ENCODE measurements around the gene ACTL6B. TPM values are rescaled to one million over a fixed set of nuclear protein-coding genes. Genes with fewer than 3 reads are reported as not detected.
"Not testable (repeated sequence)": the region's sequence is repeated elsewhere in the genome, so short reads cannot be mapped to it uniquely, and the experiment has no call there.

Gene ACTL6B
- polyA plus RNA-seq, 1 experiment, result not detected

- TF ChIP-seq CTCF (IDR thresholded peaks at IDR 0.05; ENCODE audit: insufficient read depth, low read depth, low read length), result no peak
- POLR2A ChIA-PET, result no interaction called here
- CTCF ChIA-PET, result interaction anchor here (1.2 to 1.3 kb wide), 2 partner anchors 53 to 106 kb away, joined by 4 read pairs; no protein-coding TSS in a partner anchor
- no peaks in the 10 kb centered on the region for H3K36me3 ChIP-seq (ENCODE audit: control insufficient read depth, insufficient read depth, low read length)
- H3K27me3 ChIP-seq (ENCODE audit: control insufficient read depth, insufficient read depth, low read length), result peaks cover 6% of the 10 kb centered on the region
- no peak overlapping the region for H3K4me3 ChIP-seq (ENCODE audit: low read depth, low read length)
- DNase-seq (ENCODE audit: low read depth), result no peak
These were observed 13.8 kb upstream of the ACTL6B start for GRCh38 chr7:100670074-100670473.

DNA sequence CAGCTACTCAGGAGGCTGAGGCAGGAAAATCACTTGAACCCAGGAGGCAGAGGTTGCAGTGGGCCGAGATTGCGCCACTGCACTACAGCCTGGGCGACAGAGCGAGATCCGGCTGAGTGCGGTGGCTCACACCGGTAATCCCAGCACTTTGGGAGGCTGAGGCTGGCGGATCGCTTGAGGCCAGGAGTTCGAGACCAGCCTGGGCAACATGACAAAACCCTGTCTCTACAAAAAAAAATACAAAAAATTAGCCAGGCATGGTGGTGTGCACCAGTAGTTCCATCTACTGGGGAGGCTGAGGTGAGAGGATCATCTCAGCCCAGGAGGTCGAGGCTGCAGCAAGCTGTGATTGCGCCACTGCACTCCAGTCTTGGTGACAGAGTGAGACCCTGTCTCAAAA, 12.9 kb upstream of the ACTL6B start:
- H3K27me3 ChIP-seq (ENCODE audit: control insufficient read depth, insufficient read depth, low read length); H3K36me3 ChIP-seq (ENCODE audit: control insufficient read depth, insufficient read depth, low read length); POLR2A ChIA-PET; H3K4me3 ChIP-seq (ENCODE audit: low read depth, low read length); DNase-seq (ENCODE audit: low read depth): not testable (repeated sequence)
- CTCF ChIA-PET, result interaction anchor here (0.7 to 1.2 kb wide), 2 partner anchors 105 to 123 kb away, joined by 3 to 4 read pairs; no protein-coding TSS in a partner anchor

DNA sequence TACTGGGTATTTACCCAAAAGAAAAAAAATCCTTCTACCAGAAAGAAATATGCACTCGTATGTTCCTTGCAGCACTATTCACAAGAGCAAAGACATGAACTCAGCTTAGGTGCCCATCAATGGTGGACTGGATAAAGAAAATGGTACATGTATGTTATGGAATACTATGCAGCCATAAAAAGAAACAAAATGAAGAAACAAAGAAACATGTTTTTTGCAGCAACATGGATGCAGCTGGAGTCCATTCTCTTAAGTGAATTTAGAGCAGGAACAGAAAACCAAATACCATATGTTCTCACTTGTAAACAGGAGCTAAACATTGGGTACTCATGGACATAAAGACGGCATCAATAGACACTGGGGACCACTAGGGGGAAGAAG, 11.8 kb upstream of the ACTL6B start:
- H3K27me3 ChIP-seq (ENCODE audit: control insufficient read depth, insufficient read depth, low read length), result peaks cover 6% of the 10 kb centered on the region
- POLR2A ChIA-PET, result no interaction called here
- no peak overlapping the region for H3K4me3 ChIP-seq (ENCODE audit: low read depth, low read length)
- H3K36me3 ChIP-seq (ENCODE audit: control insufficient read depth, insufficient read depth, low read length), result no peaks in the 10 kb centered on the region
- CTCF ChIA-PET, result interaction anchor here (1.4 kb wide), 1 partner anchor 24 kb away, joined by 3 read pairs; no protein-coding TSS in a partner anchor
- no peak for TF ChIP-seq CTCF (IDR thresholded peaks at IDR 0.05; ENCODE audit: insufficient read depth, low read depth, low read length)
- no peak for DNase-seq (ENCODE audit: low read depth)

GRCh38 chr7:100667331-100668068, 11.3 kb upstream of the ACTL6B start:
- ChIA-PET CTCF (interaction anchor here (1.0 to 1.4 kb wide), 2 partner anchors 24 to 34 kb away, joined by 3 to 5 read pairs; no protein-coding TSS in a partner anchor), POLR2A (no interaction called here)
- no peak for DNase-seq (ENCODE audit: low read depth)
- Histone ChIP-seq H3K27me3 (ENCODE audit: control insufficient read depth, insufficient read depth, low read length) (peaks cover 6% of the 10 kb centered on the region), H3K4me3 (ENCODE audit: low read depth, low read length) (no peak overlapping the region), H3K36me3 (ENCODE audit: control insufficient read depth, insufficient read depth, low read length) (no peaks in the 10 kb centered on the region)
- no peak for TF ChIP-seq CTCF (IDR thresholded peaks at IDR 0.05; ENCODE audit: insufficient read depth, low read depth, low read length)

DNA sequence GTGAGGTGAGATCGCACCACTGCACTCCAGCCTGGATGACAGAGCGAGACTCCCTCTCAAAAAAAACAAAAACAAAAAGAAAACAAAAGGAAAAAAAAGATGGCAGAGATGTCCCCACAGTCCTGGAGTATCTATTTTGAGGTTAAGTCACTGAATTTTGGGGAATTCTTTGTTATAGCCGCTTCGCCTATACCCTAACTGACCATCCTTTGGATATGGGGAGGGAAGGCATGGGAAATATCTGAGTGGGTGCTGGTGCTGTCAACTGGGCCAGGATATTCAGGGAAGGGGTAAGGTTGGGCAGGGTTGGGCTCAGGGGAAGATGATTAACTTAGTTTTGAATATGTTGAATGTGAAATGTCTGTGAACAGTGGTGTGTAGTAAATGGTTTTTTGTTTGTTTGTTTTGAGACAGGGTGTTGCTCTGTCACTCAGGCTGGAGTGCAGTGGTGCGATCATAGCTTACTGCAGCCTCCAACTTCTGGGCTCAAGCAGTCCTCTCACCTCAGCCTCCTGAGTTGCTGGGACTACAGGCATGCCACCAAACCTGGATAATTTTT, 9.0 kb upstream of the ACTL6B start:
- ChIA-PET POLR2A (no interaction called here), CTCF (no interaction called here)
- TF ChIP-seq CTCF (IDR thresholded peaks at IDR 0.05; ENCODE audit: insufficient read depth, low read depth, low read length), result no peak
- no peaks in the 10 kb centered on the region for H3K36me3 ChIP-seq (ENCODE audit: control insufficient read depth, insufficient read depth, low read length)
- H3K4me3 ChIP-seq (ENCODE audit: low read depth, low read length), result no peak overlapping the region
- H3K27me3 ChIP-seq (ENCODE audit: control insufficient read depth, insufficient read depth, low read length), result peaks cover 5% of the 10 kb centered on the region
- DNase-seq (ENCODE audit: low read depth), result no peak

- H3K4me3 ChIP-seq (ENCODE audit: low read depth, low read length); DNase-seq (ENCODE audit: low read depth); POLR2A ChIA-PET; H3K36me3 ChIP-seq (ENCODE audit: control insufficient read depth, insufficient read depth, low read length); H3K27me3 ChIP-seq (ENCODE audit: control insufficient read depth, insufficient read depth, low read length): not testable (repeated sequence)
- CTCF ChIA-PET, result interaction anchor here (1.1 to 2.7 kb wide), 2 partner anchors 29 to 98 kb away, joined by 4 to 7 read pairs; no protein-coding TSS in a partner anchor
These were observed 6.0 kb upstream of the ACTL6B start for GRCh38 chr7:100662194-100662776.

All from BJ (cell line).